Measurements from ENCODE around the gene FXYD7.
A peak's percentile ranks its signal among the peaks of the same experiment; 100 is the strongest.
"Not testable (repeated sequence)": the region's sequence is repeated elsewhere in the genome, so short reads cannot be mapped to it uniquely, and the experiment has no call there.

Gene FXYD7

DNA sequence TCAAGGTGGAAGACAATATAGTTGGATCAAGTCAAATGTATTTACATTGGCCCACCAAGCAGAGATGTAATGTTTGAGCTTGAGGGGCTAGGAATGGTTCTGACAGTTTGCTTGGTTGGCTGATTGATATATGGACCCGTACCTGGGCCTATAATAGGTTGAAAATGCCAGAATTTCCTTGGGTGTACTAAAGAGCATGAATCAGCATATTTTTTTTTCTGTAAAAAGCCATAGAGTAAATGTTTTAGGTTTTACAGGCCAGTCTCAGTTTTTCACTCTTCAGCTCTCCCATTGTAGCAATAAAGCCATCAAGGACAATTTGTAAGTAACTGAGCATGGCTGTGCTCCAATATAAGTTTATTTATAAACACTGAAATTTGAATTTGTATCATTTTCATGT, 38.3 kb downstream of the FXYD7 start:
- TF ChIP-seq, protein P1, sequence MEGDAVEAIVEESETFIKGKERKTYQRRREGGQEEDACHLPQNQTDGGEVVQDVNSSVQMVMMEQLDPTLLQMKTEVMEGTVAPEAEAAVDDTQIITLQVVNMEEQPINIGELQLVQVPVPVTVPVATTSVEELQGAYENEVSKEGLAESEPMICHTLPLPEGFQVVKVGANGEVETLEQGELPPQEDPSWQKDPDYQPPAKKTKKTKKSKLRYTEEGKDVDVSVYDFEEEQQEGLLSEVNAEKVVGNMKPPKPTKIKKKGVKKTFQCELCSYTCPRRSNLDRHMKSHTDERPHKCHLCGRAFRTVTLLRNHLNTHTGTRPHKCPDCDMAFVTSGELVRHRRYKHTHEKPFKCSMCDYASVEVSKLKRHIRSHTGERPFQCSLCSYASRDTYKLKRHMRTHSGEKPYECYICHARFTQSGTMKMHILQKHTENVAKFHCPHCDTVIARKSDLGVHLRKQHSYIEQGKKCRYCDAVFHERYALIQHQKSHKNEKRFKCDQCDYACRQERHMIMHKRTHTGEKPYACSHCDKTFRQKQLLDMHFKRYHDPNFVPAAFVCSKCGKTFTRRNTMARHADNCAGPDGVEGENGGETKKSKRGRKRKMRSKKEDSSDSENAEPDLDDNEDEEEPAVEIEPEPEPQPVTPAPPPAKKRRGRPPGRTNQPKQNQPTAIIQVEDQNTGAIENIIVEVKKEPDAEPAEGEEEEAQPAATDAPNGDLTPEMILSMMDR (IDR thresholded peaks at IDR 0.05; ENCODE audit: extremely low read depth, insufficient read depth, missing control alignments), result no peak
- in situ Hi-C loops (cut with MboI; ENCODE audit: low pct_unique_long_range_greater_than_20kb, low sequenced_read_pairs, unreplicated experiment), result no loop called here
- no peak for DNase-seq (ENCODE audit: low spot score)

DNA sequence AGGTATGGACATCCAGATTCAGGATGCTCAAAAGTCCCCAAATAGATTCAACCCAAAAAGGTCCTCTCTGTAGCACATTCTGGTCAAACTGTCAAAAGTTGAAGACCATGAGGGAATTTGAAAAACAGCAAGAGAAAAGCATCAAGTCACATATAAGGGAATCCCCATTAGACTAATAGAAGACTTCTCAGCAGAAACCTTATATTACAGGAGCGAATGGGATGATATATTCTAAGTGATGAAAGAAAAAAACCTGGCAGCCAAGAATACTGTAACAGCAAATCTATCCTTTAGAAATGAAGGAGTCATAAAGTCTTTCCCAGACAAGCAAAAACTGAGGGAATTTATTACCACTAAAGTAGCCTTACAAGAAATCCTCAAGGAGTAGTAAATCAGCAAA, 41.2 kb downstream of the FXYD7 start:
- in situ Hi-C loops (cut with MboI; ENCODE audit: low pct_unique_long_range_greater_than_20kb, low sequenced_read_pairs, unreplicated experiment), result no loop called here
- TF ChIP-seq, protein P1 (IDR thresholded peaks at IDR 0.05; ENCODE audit: extremely low read depth, insufficient read depth, missing control alignments), result no peak
- no peak for DNase-seq (ENCODE audit: low spot score)

DNA sequence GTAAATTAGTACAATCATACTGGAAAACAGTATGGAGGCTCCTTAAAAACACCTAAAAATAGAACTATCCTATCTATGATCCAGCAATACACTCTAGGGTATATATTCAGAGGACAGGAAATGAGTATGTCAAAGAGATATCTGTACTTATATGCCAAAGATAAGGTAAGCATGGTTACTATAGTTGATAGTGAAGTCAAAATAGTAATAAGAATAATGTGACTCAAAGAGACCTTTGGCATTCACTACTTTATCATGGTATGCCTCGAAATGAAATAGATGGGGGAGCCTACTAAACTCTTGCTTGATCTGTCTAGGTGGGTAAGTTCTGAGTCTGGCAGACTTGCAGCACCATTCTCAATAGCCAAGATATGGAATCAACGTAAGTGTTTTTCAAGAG, 41.8 kb downstream of the FXYD7 start:
- no peak for DNase-seq (ENCODE audit: low spot score)
- TF ChIP-seq, protein P1 (IDR thresholded peaks at IDR 0.05; ENCODE audit: extremely low read depth, insufficient read depth, missing control alignments), result no peak
- in situ Hi-C loops (cut with MboI; ENCODE audit: low pct_unique_long_range_greater_than_20kb, low sequenced_read_pairs, unreplicated experiment), result no loop called here

DNA sequence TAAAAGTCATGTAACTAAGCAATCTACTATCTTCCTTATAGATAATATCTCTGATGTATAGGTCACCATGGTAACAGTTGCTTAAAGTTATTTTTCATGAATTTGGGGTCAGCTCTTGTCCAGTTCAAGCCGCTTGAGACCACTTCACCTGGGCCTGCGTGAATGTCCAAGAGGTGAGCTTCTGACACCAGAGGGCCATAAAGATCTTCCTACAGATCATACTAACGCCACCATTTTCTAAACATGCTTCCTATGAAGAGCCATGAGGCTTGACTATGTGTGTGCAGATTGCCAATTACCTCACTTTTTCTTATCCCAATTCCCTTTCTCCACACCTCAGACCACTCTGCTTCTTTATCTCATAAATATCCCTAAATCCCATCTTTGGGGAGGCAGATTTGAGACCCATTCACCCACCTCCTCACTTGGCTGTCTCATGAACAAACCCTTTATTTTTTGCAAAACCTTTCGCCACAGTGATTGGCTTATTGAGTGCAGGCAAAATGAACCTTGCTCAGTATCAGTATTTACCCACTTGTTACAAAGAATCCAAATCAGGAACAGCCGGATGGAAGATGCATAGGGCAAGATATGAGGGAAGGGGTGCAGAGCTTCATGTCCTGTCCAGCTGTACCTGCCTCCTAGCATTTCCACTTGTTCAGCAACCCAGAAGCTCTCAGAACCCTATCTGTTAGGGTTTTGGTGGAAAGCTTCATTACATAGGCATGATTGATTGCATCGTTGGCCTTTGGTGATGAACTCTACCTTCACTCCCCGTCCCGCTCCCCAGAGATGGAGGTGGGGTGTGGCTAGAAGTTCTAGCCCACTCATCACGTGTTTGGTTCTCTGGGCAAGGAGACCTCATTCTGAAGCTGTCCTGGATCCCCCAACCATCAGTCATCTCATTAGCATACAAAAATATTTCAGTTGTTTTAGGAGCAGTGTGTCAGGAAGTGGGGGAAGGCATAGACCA, 51.2 kb downstream of the FXYD7 start:
- DNase-seq (ENCODE audit: low spot score), result no peak

DNA sequence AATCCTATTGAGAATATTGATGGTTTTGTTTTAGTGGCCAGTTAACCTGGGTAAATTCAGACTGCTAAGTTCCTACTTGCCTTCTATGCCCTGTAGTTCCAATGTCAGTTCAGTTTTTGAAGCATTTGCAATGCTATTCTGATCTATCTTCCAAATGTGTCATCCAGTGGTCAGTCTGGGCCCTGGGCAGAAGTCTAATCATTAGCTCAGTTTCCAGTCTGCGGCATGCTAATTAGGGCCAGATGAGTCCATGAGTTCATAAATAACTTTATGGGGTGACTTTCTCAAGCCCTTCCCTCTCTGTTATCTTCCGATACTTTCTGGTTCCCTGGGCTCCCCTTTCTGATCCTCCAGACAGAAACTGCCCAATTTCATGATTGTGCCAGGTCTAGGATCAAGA, 52.8 kb downstream of the FXYD7 start:
- TF ChIP-seq, protein P1 (IDR thresholded peaks at IDR 0.05; ENCODE audit: extremely low read depth, insufficient read depth, missing control alignments), result no peak
- in situ Hi-C loops (cut with MboI; ENCODE audit: low pct_unique_long_range_greater_than_20kb, low sequenced_read_pairs, unreplicated experiment), result no loop called here
- no peak for DNase-seq (ENCODE audit: low spot score)

More for the DNA sequence above, 51.2 kb downstream of the FXYD7 start:
- in situ Hi-C loops (cut with MboI; ENCODE audit: low pct_unique_long_range_greater_than_20kb, low sequenced_read_pairs, unreplicated experiment), result no loop called here
- TF ChIP-seq, protein P1 (IDR thresholded peaks at IDR 0.05; ENCODE audit: extremely low read depth, insufficient read depth, missing control alignments), result peak; percentile 17

DNA sequence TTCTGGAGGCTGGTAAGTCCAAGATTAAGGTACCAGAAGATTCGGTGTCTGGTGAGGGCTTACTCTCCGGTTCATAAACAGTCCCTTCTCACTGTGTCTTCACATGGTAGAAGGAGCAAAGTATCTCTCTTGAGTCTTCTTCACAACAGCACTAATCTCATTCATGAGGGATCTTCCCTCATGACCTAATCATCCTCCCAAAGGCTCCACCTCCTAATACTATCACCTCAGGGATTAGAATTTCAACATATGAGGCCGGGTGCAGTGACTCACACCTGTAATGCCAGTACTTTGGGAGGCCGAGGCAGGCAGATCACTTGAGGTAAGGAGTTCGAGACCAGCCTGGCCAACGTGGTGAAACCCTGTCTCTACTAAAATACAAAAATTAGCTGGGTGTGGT, 53.8 kb downstream of the FXYD7 start:
- DNase-seq (ENCODE audit: low spot score); in situ Hi-C loops (cut with MboI; ENCODE audit: low pct_unique_long_range_greater_than_20kb, low sequenced_read_pairs, unreplicated experiment): not testable (repeated sequence)

DNA sequence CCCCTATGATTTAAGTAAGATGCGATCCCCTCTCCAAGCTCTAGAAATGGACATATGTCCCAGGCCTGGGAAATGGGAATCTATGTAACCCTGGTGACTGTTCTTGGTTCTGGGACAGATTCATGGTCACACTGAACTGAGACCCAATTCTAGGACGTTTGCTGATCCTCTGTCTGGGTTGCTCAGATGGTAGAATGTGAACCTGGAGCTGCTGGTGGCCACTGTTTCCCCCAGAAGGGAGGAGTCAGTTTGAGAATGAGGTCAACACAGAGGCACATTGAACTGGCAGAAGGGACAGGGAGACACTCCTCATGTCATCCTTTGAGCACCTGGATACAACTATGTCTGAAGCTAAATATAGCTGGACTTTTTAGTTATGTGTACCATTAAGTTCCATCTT, 56.4 kb downstream of the FXYD7 start:
- in situ Hi-C loops (cut with MboI; ENCODE audit: low pct_unique_long_range_greater_than_20kb, low sequenced_read_pairs, unreplicated experiment), result no loop called here
- TF ChIP-seq, protein P1 (IDR thresholded peaks at IDR 0.05; ENCODE audit: extremely low read depth, insufficient read depth, missing control alignments), result no peak

More for the DNA sequence above, 56.4 kb downstream of the FXYD7 start:
- DNase-seq (ENCODE audit: low spot score), result no peak

Data from GM13977 (cell line).